Measurements from ENCODE around the gene MAT2B.

The MAT2B gene

GRCh38 chr5:163505368-163506094 lies at the start of gene MAT2B:
MAT2B (plus strand) TSS chr5:163505619; CDS start chr5:163505687, 68 bp downstream.
- peak within 1 kb of the TSS; percentile 89 for H3K9ac ChIP-seq (ENCODE audit: low read depth, low read length)
- no peaks in the 10 kb centered on the region for H3K9me3 ChIP-seq (ENCODE audit: control insufficient read depth, insufficient read depth, low read length)
- H3K4me1 ChIP-seq (ENCODE audit: insufficient read depth, low read length), result peaks cover 10% of the 10 kb centered on the region
- H3K36me3 ChIP-seq (ENCODE audit: insufficient read depth, low read length), result no peaks in the 10 kb centered on the region

GRCh38 chr5:163456029-163456589 lies 49.3 kb upstream of the MAT2B start:
- no peaks in the 10 kb centered on the region for H3K9me3 ChIP-seq (ENCODE audit: control insufficient read depth, insufficient read depth, low read length)
- no peaks in the 10 kb centered on the region for H3K4me1 ChIP-seq (ENCODE audit: insufficient read depth, low read length)
- no peak overlapping the region for H3K9ac ChIP-seq (ENCODE audit: low read depth, low read length)
- peaks cover 6% of the 10 kb centered on the region for H3K36me3 ChIP-seq (ENCODE audit: insufficient read depth, low read length)

- H3K9me3 ChIP-seq (ENCODE audit: control insufficient read depth, insufficient read depth, low read length), result no peaks in the 10 kb centered on the region
- H3K36me3 ChIP-seq (ENCODE audit: insufficient read depth, low read length), result peaks cover 6% of the 10 kb centered on the region
Measured at GRCh38 chr5:163456840-163457239, 48.6 kb upstream of the MAT2B start.

GRCh38 chr5:163458778-163459385 lies 46.5 kb upstream of the MAT2B start:
- H3K4me1 ChIP-seq (ENCODE audit: insufficient read depth, low read length), result peaks cover 5% of the 10 kb centered on the region

More at GRCh38 chr5:163456840-163457239, 48.6 kb upstream of the MAT2B start:
- Histone ChIP-seq H3K4me1 (ENCODE audit: insufficient read depth, low read length) (peaks cover under 1% of the 10 kb centered on the region), H3K9ac (ENCODE audit: low read depth, low read length) (no peak overlapping the region)

GRCh38 chr5:163459462-163459818 lies 46.0 kb upstream of the MAT2B start:
- Histone ChIP-seq H3K36me3 (ENCODE audit: insufficient read depth, low read length) (peaks cover 2% of the 10 kb centered on the region), H3K9me3 (ENCODE audit: control insufficient read depth, insufficient read depth, low read length) (no peaks in the 10 kb centered on the region), H3K4me1 (ENCODE audit: insufficient read depth, low read length) (peaks cover 5% of the 10 kb centered on the region), H3K9ac (ENCODE audit: low read depth, low read length) (peak overlapping the region; percentile 74)

More at GRCh38 chr5:163458778-163459385, 46.5 kb upstream of the MAT2B start:
- no peaks in the 10 kb centered on the region for H3K9me3 ChIP-seq (ENCODE audit: control insufficient read depth, insufficient read depth, low read length)
- H3K36me3 ChIP-seq (ENCODE audit: insufficient read depth, low read length), result peaks cover 2% of the 10 kb centered on the region
- peak overlapping the region; percentile 74 for H3K9ac ChIP-seq (ENCODE audit: low read depth, low read length)

- H3K9me3 ChIP-seq (ENCODE audit: control insufficient read depth, insufficient read depth, low read length), result no peaks in the 10 kb centered on the region
- H3K9ac ChIP-seq (ENCODE audit: low read depth, low read length), result peak within 1 kb of the TSS; percentile 84
- peaks cover 2% of the 10 kb centered on the region for H3K36me3 ChIP-seq (ENCODE audit: insufficient read depth, low read length)
- H3K4me1 ChIP-seq (ENCODE audit: insufficient read depth, low read length), result peaks cover 5% of the 10 kb centered on the region
Measured at GRCh38 chr5:163459819-163460561, 45.4 kb upstream of the MAT2B start, which contains the start of gene NUDCD2. NUDCD2 (minus strand) TSS chr5:163460102; CDS start chr5:163460050, 52 bp downstream.

- no peaks in the 10 kb centered on the region for H3K9me3 ChIP-seq (ENCODE audit: control insufficient read depth, insufficient read depth, low read length)
- peaks cover 5% of the 10 kb centered on the region for H3K4me1 ChIP-seq (ENCODE audit: insufficient read depth, low read length)
- peak within 1 kb of the TSS; percentile 84 for H3K9ac ChIP-seq (ENCODE audit: low read depth, low read length)
- peaks cover 2% of the 10 kb centered on the region for H3K36me3 ChIP-seq (ENCODE audit: insufficient read depth, low read length)
Measured at GRCh38 chr5:163460562-163461171, 44.8 kb upstream of the MAT2B start, which contains the start of gene HMMR. HMMR (plus strand) TSS chr5:163460632; CDS start chr5:163460693, 61 bp downstream.

- peaks cover 5% of the 10 kb centered on the region for H3K4me1 ChIP-seq (ENCODE audit: insufficient read depth, low read length)
- no peaks in the 10 kb centered on the region for H3K9me3 ChIP-seq (ENCODE audit: control insufficient read depth, insufficient read depth, low read length)
- H3K36me3 ChIP-seq (ENCODE audit: insufficient read depth, low read length), result no peaks in the 10 kb centered on the region
- H3K9ac ChIP-seq (ENCODE audit: low read depth, low read length), result no peak overlapping the region
Measured at GRCh38 chr5:163463063-163463435, 42.4 kb upstream of the MAT2B start.

- Histone ChIP-seq H3K4me1 (ENCODE audit: insufficient read depth, low read length) (no peaks in the 10 kb centered on the region), H3K9ac (ENCODE audit: low read depth, low read length) (no peak overlapping the region), H3K9me3 (ENCODE audit: control insufficient read depth, insufficient read depth, low read length) (no peaks in the 10 kb centered on the region), H3K36me3 (ENCODE audit: insufficient read depth, low read length) (peaks cover 14% of the 10 kb centered on the region)
Measured at GRCh38 chr5:163467682-163468081, 37.7 kb upstream of the MAT2B start.

GRCh38 chr5:163473635-163474243 lies 31.7 kb upstream of the MAT2B start:
- Histone ChIP-seq H3K9me3 (ENCODE audit: control insufficient read depth, insufficient read depth, low read length) (no peaks in the 10 kb centered on the region), H3K9ac (ENCODE audit: low read depth, low read length) (no peak overlapping the region), H3K36me3 (ENCODE audit: insufficient read depth, low read length) (peaks cover 16% of the 10 kb centered on the region), H3K4me1 (ENCODE audit: insufficient read depth, low read length) (no peaks in the 10 kb centered on the region)

GRCh38 chr5:163475411-163475810 lies 30.0 kb upstream of the MAT2B start:
- Histone ChIP-seq H3K9ac (ENCODE audit: low read depth, low read length) (no peak overlapping the region), H3K9me3 (ENCODE audit: control insufficient read depth, insufficient read depth, low read length) (no peaks in the 10 kb centered on the region), H3K36me3 (ENCODE audit: insufficient read depth, low read length) (peaks cover 6% of the 10 kb centered on the region; the same call in 1 of the 2 replicates), H3K4me1 (ENCODE audit: insufficient read depth, low read length) (no peaks in the 10 kb centered on the region)

- Histone ChIP-seq H3K9ac (ENCODE audit: low read depth, low read length) (no peak overlapping the region), H3K36me3 (ENCODE audit: insufficient read depth, low read length) (peaks cover 3% of the 10 kb centered on the region; the same call in 1 of the 2 replicates), H3K9me3 (ENCODE audit: control insufficient read depth, insufficient read depth, low read length) (no peaks in the 10 kb centered on the region), H3K4me1 (ENCODE audit: insufficient read depth, low read length) (no peaks in the 10 kb centered on the region)
Measured at GRCh38 chr5:163478126-163478981, 27.1 kb upstream of the MAT2B start.

- Histone ChIP-seq H3K9ac (ENCODE audit: low read depth, low read length) (no peak overlapping the region), H3K4me1 (ENCODE audit: insufficient read depth, low read length) (no peaks in the 10 kb centered on the region), H3K36me3 (ENCODE audit: insufficient read depth, low read length) (peaks cover 3% of the 10 kb centered on the region; the same call in 1 of the 2 replicates), H3K9me3 (ENCODE audit: control insufficient read depth, insufficient read depth, low read length) (no peaks in the 10 kb centered on the region)
Measured at GRCh38 chr5:163478982-163479271, 26.5 kb upstream of the MAT2B start.
